Common myeloid progenitor, CD34-positive (primary cell): ENCODE measurements around the gene TFF2.

Experiments
- CTCF ChIA-PET: fragments of 350-600 bp; sonication (Branson Sonifier 250); formaldehyde crosslinking; loops from one replicate; lab custom pipeline; 2021; ENCODE audit warnings: antibody characterized with exemption; lab: Charles Lee
- POLR2A ChIA-PET: fragments of 350-600 bp; sonication (Branson Sonifier 250); formaldehyde crosslinking; loops from one replicate; lab custom pipeline; 2021; ENCODE audit warnings: antibody characterized with exemption; lab: Charles Lee
- DNase-seq, 3 donors: peaks; one replicate each; pipeline versions ENCODE4 v3.0.0 to v3.0.0-alpha.2; 2013
- H3K27ac ChIP-seq, 2 experiments: 1 replicate in 1 of 2; 2 replicates in 1 of 2; pipeline ENCODE4 v1.7.0; 2013; ENCODE audit warnings: inconsistent platforms in 2 of 2, low read length in 2 of 2, mild to moderate bottlenecking in 2 of 2, low read depth in 1 of 2, moderate library complexity in 1 of 2; ENCODE audit not compliant: severe bottlenecking in 2 of 2, insufficient read depth in 1 of 2, poor library complexity in 1 of 2
- H3K27me3 ChIP-seq, 5 experiments: replicated peaks in 2 of 5; 1 replicate in 3 of 5; 2 replicates in 2 of 5; pipeline versions ENCODE4 v1.6.1 to v1.7.0; 2013; ENCODE audit warnings: low read length in 4 of 5, mild to moderate bottlenecking in 2 of 5, moderate library complexity in 2 of 5, inconsistent platforms in 1 of 5; ENCODE audit not compliant: insufficient read depth in 5 of 5, control insufficient read depth in 4 of 5
- H3K36me3 ChIP-seq, 4 experiments: 1 replicate in 2 of 4; 2 replicates in 2 of 4; pipeline versions ENCODE4 v1.6.1 to v1.7.0; 2013; ENCODE audit warnings: low read length in 3 of 4, control low read depth in 1 of 4, mild to moderate bottlenecking in 1 of 4; ENCODE audit not compliant: control insufficient read depth in 4 of 4, insufficient read depth in 4 of 4
- H3K4me1 ChIP-seq, 4 experiments: 1 replicate in 3 of 4; 2 replicates in 1 of 4; pipeline versions ENCODE4 v1.6.1 to v1.7.1; 2013; ENCODE audit warnings: low read length in 3 of 4, mild to moderate bottlenecking in 3 of 4, control low read depth in 1 of 4, inconsistent platforms in 1 of 4, moderate library complexity in 1 of 4; ENCODE audit not compliant: control insufficient read depth in 4 of 4, insufficient read depth in 4 of 4; ENCODE audit errors: control extremely low read depth in 1 of 4
- H3K4me3 ChIP-seq, 7 experiments: 1 replicate in 4 of 7; 2 replicates in 3 of 7; pipeline versions ENCODE4 v1.5.1 to v1.7.0; 2013; ENCODE audit warnings: mild to moderate bottlenecking in 7 of 7, low read length in 6 of 7, moderate library complexity in 6 of 7, inconsistent platforms in 2 of 7, low read depth in 2 of 7, control low read depth in 1 of 7; ENCODE audit not compliant: insufficient read depth in 4 of 7, control insufficient read depth in 1 of 7; ENCODE audit errors: extremely low read depth in 1 of 7
- H3K9me3 ChIP-seq, 5 experiments: 1 replicate in 4 of 5; 2 replicates in 1 of 5; pipeline versions ENCODE4 v1.6.1 to v1.7.1; 2013; ENCODE audit warnings: low read length in 4 of 5, mild to moderate bottlenecking in 2 of 5, inconsistent platforms in 1 of 5, low read depth in 1 of 5, moderate library complexity in 1 of 5; ENCODE audit not compliant: control insufficient read depth in 4 of 5, insufficient read depth in 2 of 5; ENCODE audit errors: control extremely low read depth in 1 of 5
- WGBS: methylation state at CpG from one replicate; pipeline ENCODE4 v1.1.5; 2013; ENCODE audit not compliant: insufficient coverage; 5-methylcytosine and 5-hydroxymethylcytosine counted together

The TFF2 gene

DNA sequence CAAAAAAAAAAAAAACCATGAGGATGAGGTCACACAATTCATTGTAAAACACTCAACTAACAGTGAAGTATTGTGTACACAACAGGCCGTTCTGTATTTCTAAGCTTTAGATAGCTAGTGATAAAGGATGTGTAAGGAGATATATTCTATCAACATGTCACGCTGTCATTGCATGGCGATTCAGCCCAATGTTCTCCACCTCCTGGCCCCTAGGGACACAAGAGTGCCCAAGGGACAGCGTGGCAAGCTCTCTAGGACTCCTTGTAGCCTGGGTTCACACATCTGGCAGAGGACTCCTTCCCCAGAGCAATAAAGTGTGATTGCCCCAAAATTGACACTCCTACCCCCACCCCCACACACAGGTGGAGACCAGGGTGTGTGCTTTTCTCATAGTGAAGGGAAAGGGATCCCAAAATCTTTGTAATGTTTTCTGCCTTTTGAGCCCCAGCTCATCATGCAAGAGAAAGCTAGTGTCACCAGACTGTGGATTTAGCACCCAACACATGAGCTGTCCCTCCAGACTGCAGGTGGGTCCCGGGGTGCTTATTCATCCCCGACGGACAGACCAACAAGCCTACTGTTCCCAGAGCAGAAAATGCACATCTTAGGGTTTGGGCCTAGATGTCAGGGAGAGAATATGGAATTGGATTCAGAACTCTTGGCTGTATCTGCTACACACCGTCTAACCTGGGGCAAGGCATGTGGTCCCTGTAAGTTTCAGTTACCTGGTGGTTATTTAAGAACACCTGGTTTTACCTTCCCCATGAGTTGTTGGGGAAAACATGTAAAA is 33.6 kb upstream of the TFF2 start:
- no peaks in the 10 kb centered on the region for H3K27me3 ChIP-seq
- no peak overlapping the region for H3K4me3 ChIP-seq
- no peak for DNase-seq
- POLR2A ChIA-PET: interaction anchor here (0.6 kb wide), 1 partner anchor 160 kb away, joined by 4 read pairs; no protein-coding TSS in a partner anchor
- H3K27ac ChIP-seq: no peak overlapping the region
- peaks cover 2 to 17% (median 10%) of the 10 kb centered on the region in 5 experiments for H3K9me3 ChIP-seq
- CTCF ChIA-PET: interaction anchor here (1.3 to 1.4 kb wide), 2 partner anchors 18 to 20 kb away, joined by 3 read pairs; partner anchors contain the start of gene UBASH3A
- peaks cover 10 to 21% (median 19%) of the 10 kb centered on the region in 4 experiments for H3K4me1 ChIP-seq
- 94% methylated on average over 6 of the region's 8 CpGs for WGBS
- H3K36me3 ChIP-seq: no peaks in the 10 kb centered on the region

DNA sequence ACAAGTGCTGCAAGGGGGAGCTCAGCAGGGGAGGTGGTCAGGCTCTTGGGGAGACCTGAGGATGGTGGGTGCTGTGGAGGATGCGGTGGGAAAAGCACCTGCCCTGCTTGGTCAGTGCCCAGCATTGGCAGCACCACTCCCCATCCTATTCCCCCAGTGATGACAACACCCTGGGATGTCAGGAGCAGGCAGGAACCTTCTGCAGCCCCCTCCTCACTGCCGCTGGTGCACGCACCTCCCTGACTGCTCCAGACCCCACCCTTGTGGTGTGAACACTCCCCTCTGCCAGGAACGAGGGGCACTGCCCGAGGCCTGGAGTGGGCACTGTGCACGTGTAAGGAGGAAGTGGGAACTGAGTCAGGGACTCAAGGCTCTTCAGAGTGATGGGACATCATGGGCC is 32.5 kb upstream of the TFF2 start:
- no peaks in the 10 kb centered on the region for H3K36me3 ChIP-seq
- POLR2A ChIA-PET: no interaction called here
- H3K27ac ChIP-seq: no peak overlapping the region
- 84% methylated on average over 6 of the region's 6 CpGs for WGBS
- no peak for DNase-seq
- no peaks in the 10 kb centered on the region for H3K27me3 ChIP-seq
- H3K9me3 ChIP-seq: peaks cover 2 to 17% (median 10%) of the 10 kb centered on the region in 5 experiments
- CTCF ChIA-PET: no interaction called here
- peaks cover 8 to 16% (median 11%) of the 10 kb centered on the region in 4 experiments for H3K4me1 ChIP-seq
- no peak overlapping the region for H3K4me3 ChIP-seq

DNA sequence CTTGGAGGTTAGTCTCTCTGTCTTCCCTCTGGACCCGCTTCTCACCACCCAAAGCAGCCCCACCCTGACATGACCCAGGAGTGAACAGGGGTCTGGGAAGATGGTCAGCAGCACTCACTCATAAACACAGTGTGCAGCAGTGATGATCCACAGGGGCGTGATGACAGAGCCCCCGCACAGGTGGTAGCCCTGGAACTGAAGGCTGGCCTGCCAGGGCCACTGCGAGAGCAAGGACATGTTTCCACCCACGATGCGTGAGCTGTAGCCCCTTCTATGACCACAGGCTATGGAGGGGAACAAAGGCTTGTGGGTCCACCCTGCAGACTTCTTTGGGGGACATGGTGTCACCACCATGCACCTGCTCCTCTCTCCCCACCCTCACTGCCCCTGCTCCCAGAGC is 32.1 kb upstream of the TFF2 start:
- Histone ChIP-seq H3K9me3 (peaks cover 2 to 17% (median 10%) of the 10 kb centered on the region in 5 experiments), H3K27ac (no peak overlapping the region), H3K27me3 (no peaks in the 10 kb centered on the region), H3K4me1 (peaks cover 5 to 12% (median 10%) of the 10 kb centered on the region in 4 experiments), H3K4me3 (no peak overlapping the region), H3K36me3 (no peaks in the 10 kb centered on the region)
- ChIA-PET POLR2A (interaction anchor here (0.6 kb wide), 1 partner anchor 760 kb away, joined by 3 read pairs; no protein-coding TSS in a partner anchor), CTCF (no interaction called here)
- 98% methylated on average over 6 of the region's 6 CpGs for WGBS
- no peak for DNase-seq

DNA sequence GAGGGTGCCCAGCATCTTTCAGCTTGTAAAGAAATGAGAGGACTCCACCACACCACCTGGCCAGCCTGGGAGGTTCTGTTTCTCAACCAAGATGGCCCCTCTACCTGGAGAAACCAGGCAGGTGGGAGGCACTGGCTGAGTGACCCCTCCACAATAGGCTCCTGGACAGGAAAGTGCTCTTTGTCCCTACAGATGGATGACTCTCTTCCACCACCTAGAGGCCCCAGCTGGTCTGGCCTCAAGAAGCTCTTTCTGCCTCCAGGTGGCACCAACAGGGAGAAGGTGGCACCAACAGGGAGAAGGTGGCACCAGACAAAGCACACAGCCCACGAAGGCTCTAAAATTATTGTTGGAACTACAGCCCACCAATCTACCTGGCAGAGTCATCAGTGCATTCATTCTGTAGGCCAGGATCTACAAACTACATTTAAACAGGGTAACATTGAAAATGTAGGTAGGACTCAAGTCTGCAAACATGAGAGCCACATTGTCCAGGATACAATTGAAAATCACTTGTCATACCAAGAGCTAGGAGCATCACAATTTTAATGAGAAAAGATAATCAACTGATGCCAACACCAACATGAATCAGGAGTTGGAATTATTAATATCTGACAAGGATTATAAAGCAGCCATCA is 30.7 kb upstream of the TFF2 start:
- WGBS: 83% methylated on average over 1 of the region's 1 CpG
- POLR2A ChIA-PET: no interaction called here
- no peaks in the 10 kb centered on the region for H3K4me1 ChIP-seq
- H3K36me3 ChIP-seq: no peaks in the 10 kb centered on the region
- peak; percentile 24 to 52 (median 39) for DNase-seq
- CTCF ChIA-PET: interaction anchor here (0.7 to 1.4 kb wide), 4 partner anchors 8 to 20 kb away, joined by 3 to 5 read pairs (median 3); no protein-coding TSS in a partner anchor
- H3K27ac ChIP-seq: no peak overlapping the region
- peaks cover 0 to under 1% (median 0%) of the 10 kb centered on the region in 5 experiments for H3K27me3 ChIP-seq
- H3K4me3 ChIP-seq: no peak overlapping the region
- peaks cover 2 to 17% (median 10%) of the 10 kb centered on the region in 5 experiments for H3K9me3 ChIP-seq

DNA sequence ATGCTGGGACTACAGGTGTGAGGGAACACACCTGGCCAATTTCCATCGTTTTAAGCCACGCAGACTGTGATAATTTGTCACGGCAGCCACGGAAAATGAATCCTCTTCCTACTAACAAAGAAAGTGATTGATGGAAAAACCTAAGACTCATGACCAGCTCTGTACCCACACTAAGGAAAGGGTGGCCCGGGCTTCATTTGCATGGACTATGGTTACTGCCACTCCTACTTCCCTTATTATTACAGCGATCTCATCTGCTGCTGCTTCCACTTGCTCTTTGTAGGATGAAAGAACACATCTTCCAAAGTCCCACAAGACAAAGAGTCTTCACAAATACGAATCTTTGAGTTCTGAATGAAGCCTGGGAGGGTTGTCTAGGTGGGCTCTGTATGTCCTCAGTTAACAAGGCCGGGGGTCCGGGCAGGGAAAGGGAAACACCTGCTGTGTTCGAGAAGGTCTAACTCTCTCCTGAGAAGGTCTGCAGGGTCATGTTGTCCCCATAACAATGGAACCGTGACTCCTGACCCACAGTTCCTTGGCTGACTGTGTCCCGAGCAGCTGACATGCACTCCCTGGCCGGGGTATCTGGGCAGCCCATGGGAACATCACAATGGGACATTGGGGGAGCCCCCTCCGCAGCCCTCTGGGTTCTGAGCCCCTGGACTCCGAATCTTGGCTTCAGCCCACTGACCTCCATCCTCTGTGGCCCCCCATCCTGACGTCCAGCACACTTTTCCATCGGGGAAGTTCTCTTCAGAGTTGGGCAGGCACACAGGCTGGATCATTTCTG is 28.8 kb upstream of the TFF2 start:
- CTCF ChIA-PET: no interaction called here
- peaks cover 2 to 17% (median 10%) of the 10 kb centered on the region in 5 experiments for H3K9me3 ChIP-seq
- H3K4me1 ChIP-seq: no peaks in the 10 kb centered on the region
- no peak overlapping the region for H3K4me3 ChIP-seq
- 86% methylated on average over 16 of the region's 17 CpGs for WGBS
- H3K27ac ChIP-seq: no peak overlapping the region
- POLR2A ChIA-PET: no interaction called here
- peaks cover 0 to 3% (median 0%) of the 10 kb centered on the region in 5 experiments for H3K27me3 ChIP-seq
- DNase-seq: peak in 1 of 3 donors; percentile 38
- H3K36me3 ChIP-seq: no peaks in the 10 kb centered on the region

DNA sequence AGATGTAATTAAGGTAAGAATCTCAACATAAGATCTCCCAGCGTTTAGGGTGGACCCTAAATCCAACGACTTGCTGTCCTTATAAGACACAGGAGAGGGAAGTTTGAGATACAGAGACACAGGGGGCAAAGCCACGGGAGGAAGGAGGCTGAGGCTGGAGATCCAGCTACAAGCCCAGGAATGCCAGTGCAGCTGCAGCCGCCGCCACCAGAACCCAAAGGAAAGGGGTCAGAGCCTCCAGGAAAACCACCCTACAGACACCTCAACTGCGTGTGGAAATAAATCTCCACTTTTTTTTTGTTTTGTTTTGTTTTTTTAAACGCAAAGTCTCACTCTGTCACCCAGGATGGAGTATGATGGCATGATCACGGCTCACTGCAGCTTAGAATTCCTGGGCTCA is 27.6 kb upstream of the TFF2 start:
- no peak for DNase-seq
- WGBS: 85% methylated on average over 7 of the region's 8 CpGs
- H3K27me3 ChIP-seq: peaks cover 0 to 3% (median 0%) of the 10 kb centered on the region in 5 experiments
- no peak overlapping the region for H3K27ac ChIP-seq
- no peaks in the 10 kb centered on the region for H3K36me3 ChIP-seq
- H3K9me3 ChIP-seq: peaks cover 2 to 17% (median 10%) of the 10 kb centered on the region in 5 experiments
- POLR2A ChIA-PET: no interaction called here
- no peaks in the 10 kb centered on the region for H3K4me1 ChIP-seq
- no peak overlapping the region for H3K4me3 ChIP-seq
- CTCF ChIA-PET: no interaction called here
